Upper lobe of right lung (tissue), 1 donor: ENCODE measurements around the gene PEPD. TPM values are rescaled to one million over a fixed set of nuclear protein-coding genes. Genes with fewer than 3 reads are reported as not detected.

ENCODE experiments used
- ATAC-seq: fragments of 200-7000 bp; cut with Tn5 transposase; one replicate; pipeline ENCODE4 v1.9.1; 2020; ENCODE audit warnings: mild to moderate bottlenecking, moderate library complexity
- DNase-seq: peaks from one replicate; pipeline ENCODE4 v3.0.0-alpha.2; 2020
- H3K27ac ChIP-seq: fragments of 200-600 bp; one replicate; pipeline ENCODE4 v1.8.0; 2022
- H3K27me3 ChIP-seq: fragments of 200-600 bp; one replicate; pipeline ENCODE4 v1.8.0; 2022; ENCODE audit warnings: mild to moderate bottlenecking
- H3K36me3 ChIP-seq: fragments of 200-600 bp; one replicate; pipeline ENCODE4 v1.8.0; 2022
- H3K4me1 ChIP-seq: fragments of 200-600 bp; one replicate; pipeline ENCODE4 v1.8.0; 2022
- H3K4me3 ChIP-seq: fragments of 200-600 bp; one replicate; pipeline ENCODE4 v1.8.0; 2022; ENCODE audit warnings: mild to moderate bottlenecking
- H3K9me3 ChIP-seq: fragments of 200-600 bp; one replicate; pipeline ENCODE4 v1.8.0; 2022
- intact Hi-C: fragments of 100-400 bp; cut with DNase I; formaldehyde crosslinking; loops from one replicate; pipeline ENCODE4 v1.11.0; 2022
- total RNA-seq: library from RNA; stranded (reverse); fragmentation: NEBNext Ultra II Directional; extraction: Animal tissue kit (Norgen Biotek cat#: 25700); gene quantifications from one replicate; pipeline ENCODE4 v1.2.1, GENCODE V29; 2021
- TF ChIP-seq, protein P1 (sequence below): fragments of 200-600 bp; IDR thresholded peaks from one replicate; pipeline ENCODE4 v1.8.0; 2022; ENCODE audit warnings: antibody characterized with exemption
- donor health status: DM: no; HTN: yes; CAD: no; lungs with severe emphysema.

PEPD gene
- total RNA-seq, 1 donor from 2014 or later: 78.4 TPM

DNA sequence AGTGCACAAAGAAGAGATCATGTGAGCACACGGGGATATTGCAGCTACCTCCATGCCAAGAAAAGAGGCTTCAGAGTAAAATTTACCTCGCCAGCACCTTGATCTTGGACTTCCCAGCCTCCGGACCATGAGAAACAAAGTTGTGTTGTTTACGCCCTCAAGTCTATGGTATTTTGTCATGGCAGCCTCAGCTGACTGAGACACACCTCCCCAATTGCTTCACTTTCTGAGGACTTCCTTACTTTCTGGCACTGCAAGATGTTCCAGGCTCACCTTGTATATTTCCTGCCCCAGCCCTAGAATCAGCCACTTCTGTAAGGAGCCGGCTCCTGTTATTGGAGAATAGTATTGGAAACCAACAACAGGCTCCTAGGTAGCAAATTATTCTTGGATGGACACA, 154.7 kb downstream of the PEPD start:
- Histone ChIP-seq H3K4me3 (no peak overlapping the region), H3K36me3 (no peaks in the 10 kb centered on the region), H3K27ac (no peak overlapping the region), H3K4me1 (no peaks in the 10 kb centered on the region), H3K9me3 (no peaks in the 10 kb centered on the region), H3K27me3 (no peaks in the 10 kb centered on the region)
- TF ChIP-seq, protein P1, sequence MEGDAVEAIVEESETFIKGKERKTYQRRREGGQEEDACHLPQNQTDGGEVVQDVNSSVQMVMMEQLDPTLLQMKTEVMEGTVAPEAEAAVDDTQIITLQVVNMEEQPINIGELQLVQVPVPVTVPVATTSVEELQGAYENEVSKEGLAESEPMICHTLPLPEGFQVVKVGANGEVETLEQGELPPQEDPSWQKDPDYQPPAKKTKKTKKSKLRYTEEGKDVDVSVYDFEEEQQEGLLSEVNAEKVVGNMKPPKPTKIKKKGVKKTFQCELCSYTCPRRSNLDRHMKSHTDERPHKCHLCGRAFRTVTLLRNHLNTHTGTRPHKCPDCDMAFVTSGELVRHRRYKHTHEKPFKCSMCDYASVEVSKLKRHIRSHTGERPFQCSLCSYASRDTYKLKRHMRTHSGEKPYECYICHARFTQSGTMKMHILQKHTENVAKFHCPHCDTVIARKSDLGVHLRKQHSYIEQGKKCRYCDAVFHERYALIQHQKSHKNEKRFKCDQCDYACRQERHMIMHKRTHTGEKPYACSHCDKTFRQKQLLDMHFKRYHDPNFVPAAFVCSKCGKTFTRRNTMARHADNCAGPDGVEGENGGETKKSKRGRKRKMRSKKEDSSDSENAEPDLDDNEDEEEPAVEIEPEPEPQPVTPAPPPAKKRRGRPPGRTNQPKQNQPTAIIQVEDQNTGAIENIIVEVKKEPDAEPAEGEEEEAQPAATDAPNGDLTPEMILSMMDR: no peak
- intact Hi-C loops: no loop called here
- ATAC-seq (peak; percentile 58), DNase-seq (no peak)

GRCh38 chr19:33366127-33366526, 155.5 kb downstream of the PEPD start:
- intact Hi-C loops: no loop called here
- H3K9me3 ChIP-seq: no peaks in the 10 kb centered on the region
- H3K27ac ChIP-seq: no peak overlapping the region
- no peak overlapping the region for H3K4me3 ChIP-seq
- no peaks in the 10 kb centered on the region for H3K27me3 ChIP-seq
- TF ChIP-seq, protein P1: no peak
- no peak for DNase-seq
- no peaks in the 10 kb centered on the region for H3K4me1 ChIP-seq
- ATAC-seq: no peak
- H3K36me3 ChIP-seq: no peaks in the 10 kb centered on the region

DNA sequence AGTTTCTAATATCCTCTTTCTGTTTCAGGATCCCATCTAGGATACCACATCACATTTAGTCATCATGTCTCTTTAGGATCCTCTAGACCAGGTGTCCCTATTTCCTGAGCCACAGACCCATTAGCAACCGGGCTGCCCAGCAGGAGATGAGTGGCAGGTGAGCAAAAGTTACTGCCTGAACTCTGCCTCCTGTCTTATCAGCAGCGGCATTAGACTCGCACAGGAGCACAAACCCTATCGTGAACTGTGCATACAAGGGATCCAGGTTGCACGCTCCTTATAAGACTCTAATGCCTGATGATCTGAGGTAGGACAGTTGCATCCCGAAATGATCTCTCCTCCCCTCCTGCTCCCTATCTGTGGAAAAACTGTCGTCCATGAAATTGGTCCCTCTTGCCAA, 155.9 kb downstream of the PEPD start:
- DNase-seq: no peak
- no peaks in the 10 kb centered on the region for H3K9me3 ChIP-seq
- H3K4me3 ChIP-seq: no peak overlapping the region
- ATAC-seq: no peak
- TF ChIP-seq, protein P1: no peak
- H3K27ac ChIP-seq: no peak overlapping the region
- H3K36me3 ChIP-seq: no peaks in the 10 kb centered on the region
- no peaks in the 10 kb centered on the region for H3K4me1 ChIP-seq
- intact Hi-C loops: no loop called here
- no peaks in the 10 kb centered on the region for H3K27me3 ChIP-seq

GRCh38 chr19:33363476-33363875, 158.1 kb downstream of the PEPD start:
- H3K9me3 ChIP-seq: no peaks in the 10 kb centered on the region
- H3K27ac ChIP-seq: no peak overlapping the region
- no peaks in the 10 kb centered on the region for H3K4me1 ChIP-seq
- no peaks in the 10 kb centered on the region for H3K36me3 ChIP-seq
- intact Hi-C loops: no loop called here
- no peaks in the 10 kb centered on the region for H3K27me3 ChIP-seq
- DNase-seq (no peak), ATAC-seq (no peak)
- TF ChIP-seq, protein P1: no peak
- H3K4me3 ChIP-seq: no peak overlapping the region

GRCh38 chr19:33362508-33363228, 158.9 kb downstream of the PEPD start:
- TF ChIP-seq, protein P1: no peak
- Histone ChIP-seq H3K27ac (no peak overlapping the region), H3K27me3 (no peaks in the 10 kb centered on the region), H3K9me3 (no peaks in the 10 kb centered on the region), H3K4me1 (no peaks in the 10 kb centered on the region), H3K4me3 (no peak overlapping the region), H3K36me3 (no peaks in the 10 kb centered on the region)
- DNase-seq (no peak), ATAC-seq (no peak)
- intact Hi-C loops: no loop called here

- no peak for ATAC-seq
- H3K27me3 ChIP-seq: no peaks in the 10 kb centered on the region
- no peaks in the 10 kb centered on the region for H3K9me3 ChIP-seq
- no peaks in the 10 kb centered on the region for H3K4me1 ChIP-seq
- no peak overlapping the region for H3K27ac ChIP-seq
- H3K36me3 ChIP-seq: no peaks in the 10 kb centered on the region
- no peak for DNase-seq
- H3K4me3 ChIP-seq: no peak overlapping the region
- TF ChIP-seq, protein P1: no peak
- intact Hi-C loops: no loop called here
These were observed 162.0 kb downstream of the PEPD start for GRCh38 chr19:33359581-33359980.
